ENCODE measurements around the gene ANK3.

Gene ANK3

DNA sequence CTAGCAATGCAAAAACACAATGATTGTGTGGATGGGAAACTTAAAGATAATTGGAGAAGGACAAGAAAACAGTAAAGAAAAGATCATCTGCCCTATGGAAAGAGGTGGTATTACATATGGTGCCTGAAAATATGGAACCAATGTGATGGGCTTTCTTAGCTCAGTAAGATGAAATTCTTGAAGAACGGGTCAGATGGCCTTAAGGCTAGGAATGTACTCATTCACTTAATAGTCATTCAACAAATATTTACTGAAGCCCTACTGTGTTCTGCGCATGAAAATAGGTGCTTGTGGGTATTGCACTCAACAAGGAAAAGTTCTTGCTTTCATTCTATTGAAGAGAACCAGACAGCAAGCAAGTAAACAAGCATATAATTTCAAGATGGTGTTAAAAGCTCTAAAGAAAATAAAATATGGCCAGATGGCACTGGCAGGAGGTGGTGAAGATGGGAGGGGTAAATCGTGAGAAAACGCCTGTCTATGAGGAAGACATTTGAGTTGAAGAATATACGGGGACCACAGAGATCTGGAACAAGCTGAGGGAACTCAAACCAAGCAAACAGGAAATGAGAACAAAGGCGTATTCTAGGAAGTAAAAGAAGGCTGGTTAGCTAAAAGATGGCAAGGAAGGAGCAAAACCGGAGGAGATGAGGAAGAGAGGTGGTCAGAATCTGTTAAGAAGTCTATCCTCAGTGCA, 179.7 kb downstream of the ANK3 start:
- ATAC-seq (replicated peaks) = no peak
- Mint-ChIP-seq H3K27me3 (no peaks in the 10 kb centered on the region), H3K4me1 (ENCODE audit: low read depth in 2 of 2) (peaks cover 11 to 12% of the 10 kb centered on the region in 2 donors), H3K4me3 (no peak overlapping the region), H3K36me3 (ENCODE audit: insufficient read depth) (peaks cover 2% of the 10 kb centered on the region), H3K9me3 (no peaks in the 10 kb centered on the region), H3K27ac (peak overlapping the region in 1 of 2 donors; percentile 17)
- no peak for DNase-seq

DNA sequence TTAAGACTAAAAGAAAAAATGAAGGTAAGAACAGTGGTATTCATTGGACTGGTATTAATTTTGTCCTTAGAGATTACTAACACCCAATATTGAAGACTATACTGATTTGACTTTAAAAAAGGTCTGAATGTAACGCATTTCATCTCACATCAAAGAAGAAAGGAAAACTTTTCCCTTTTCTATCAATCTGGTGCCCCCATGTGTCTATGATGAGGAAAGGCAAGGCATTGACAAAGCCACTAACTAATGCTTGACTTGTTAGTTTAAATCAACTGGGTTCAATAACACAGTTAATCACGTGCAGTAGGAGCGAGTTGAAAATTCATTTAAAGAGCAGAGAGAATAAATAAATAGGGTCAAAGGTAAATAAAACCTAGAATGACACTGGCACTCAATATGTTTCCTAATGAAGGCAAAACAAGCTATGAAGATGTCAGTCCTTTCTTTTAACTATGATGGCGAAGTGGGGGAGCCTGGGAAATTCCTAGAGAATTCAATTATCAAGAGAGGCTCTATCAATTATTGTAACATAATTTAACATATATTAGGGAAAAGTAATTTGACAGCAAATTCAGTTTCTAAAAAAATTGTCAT, 180.9 kb downstream of the ANK3 start:
- Mint-ChIP-seq H3K27me3 (no peaks in the 10 kb centered on the region), H3K36me3 (ENCODE audit: insufficient read depth) (peaks cover 2% of the 10 kb centered on the region), H3K27ac (peak overlapping the region in 1 of 2 donors; percentile 73), H3K9me3 (no peaks in the 10 kb centered on the region), H3K4me3 (no peak overlapping the region), H3K4me1 (ENCODE audit: low read depth in 2 of 2) (peaks cover 11 to 12% of the 10 kb centered on the region in 2 donors)
- DNase-seq (no peak), ATAC-seq (replicated peaks) (no peak)

DNA sequence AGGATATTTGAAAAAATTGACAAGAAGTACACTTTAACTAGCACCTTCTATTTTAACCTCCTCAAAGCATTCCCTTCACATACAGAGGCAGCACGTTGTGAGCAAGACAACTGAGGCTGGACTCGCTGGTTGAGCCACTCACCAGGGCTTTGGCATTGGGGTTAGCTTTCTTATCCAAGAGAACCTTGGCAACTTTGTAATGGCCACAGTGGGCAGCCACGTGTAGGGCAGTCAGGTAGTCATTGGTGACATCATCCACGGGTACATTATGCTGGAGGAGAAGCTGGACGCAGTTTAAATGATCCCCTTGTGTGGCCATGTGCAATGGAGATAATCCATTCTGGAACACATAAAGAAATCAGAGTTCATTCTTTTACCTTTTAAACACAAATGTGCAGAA, 181.8 kb downstream of the ANK3 start:
- Mint-ChIP-seq H3K9me3 (no peaks in the 10 kb centered on the region), H3K4me1 (ENCODE audit: low read depth in 2 of 2) (peaks cover 11 to 12% of the 10 kb centered on the region in 2 donors), H3K36me3 (ENCODE audit: insufficient read depth) (peaks cover 2% of the 10 kb centered on the region), H3K4me3 (no peak overlapping the region), H3K27me3 (no peaks in the 10 kb centered on the region), H3K27ac (no peak overlapping the region)
- DNase-seq = no peak
- ATAC-seq (replicated peaks) = no peak

- ATAC-seq (replicated peaks) (no peak), DNase-seq (no peak)
- H3K27ac Mint-ChIP-seq = no peak overlapping the region
- H3K9me3 Mint-ChIP-seq = no peaks in the 10 kb centered on the region
- H3K36me3 Mint-ChIP-seq (ENCODE audit: insufficient read depth) = peaks cover 6% of the 10 kb centered on the region
- H3K27me3 Mint-ChIP-seq = no peaks in the 10 kb centered on the region
- peaks cover 11 to 12% of the 10 kb centered on the region in 2 donors for H3K4me1 Mint-ChIP-seq (ENCODE audit: low read depth in 2 of 2)
- H3K4me3 Mint-ChIP-seq = no peak overlapping the region
These were observed 182.9 kb downstream of the ANK3 start for GRCh38 chr10:60206735-60207134.

DNA sequence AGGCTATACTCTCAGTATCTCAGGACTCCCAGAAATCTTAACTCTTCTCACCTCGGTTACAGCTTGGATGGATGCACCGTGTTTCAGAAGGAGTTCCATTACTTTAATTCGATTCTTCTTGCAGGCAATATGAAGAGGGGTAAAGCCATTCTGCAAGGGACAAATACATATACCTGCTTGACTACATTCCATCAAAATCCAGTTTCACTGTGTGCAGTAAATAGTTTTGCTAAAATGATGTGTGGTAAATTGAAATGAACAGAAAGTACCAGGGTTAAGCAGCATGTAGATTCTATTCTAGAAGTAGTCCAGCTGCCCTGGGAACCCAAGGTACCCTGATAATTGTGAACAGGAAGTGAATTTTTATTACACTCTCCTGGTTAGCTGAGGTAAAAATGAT, 183.9 kb downstream of the ANK3 start:
- peaks cover 6% of the 10 kb centered on the region in 2 donors for H3K4me1 Mint-ChIP-seq (ENCODE audit: low read depth in 2 of 2)
- peaks cover 9% of the 10 kb centered on the region for H3K36me3 Mint-ChIP-seq (ENCODE audit: insufficient read depth)
- H3K27ac Mint-ChIP-seq = no peak overlapping the region
- no peaks in the 10 kb centered on the region for H3K9me3 Mint-ChIP-seq
- DNase-seq (no peak), ATAC-seq (replicated peaks) (no peak)
- no peaks in the 10 kb centered on the region for H3K27me3 Mint-ChIP-seq
- H3K4me3 Mint-ChIP-seq = no peak overlapping the region

- Mint-ChIP-seq H3K9me3 (no peaks in the 10 kb centered on the region), H3K36me3 (ENCODE audit: insufficient read depth) (peaks cover 9% of the 10 kb centered on the region), H3K4me1 (ENCODE audit: low read depth in 2 of 2) (no peaks in the 10 kb centered on the region), H3K27me3 (no peaks in the 10 kb centered on the region), H3K4me3 (no peak overlapping the region), H3K27ac (no peak overlapping the region)
- no peak for ATAC-seq (replicated peaks)
- no peak for DNase-seq
These were observed 185.6 kb downstream of the ANK3 start for GRCh38 chr10:60203993-60204618.

DNA sequence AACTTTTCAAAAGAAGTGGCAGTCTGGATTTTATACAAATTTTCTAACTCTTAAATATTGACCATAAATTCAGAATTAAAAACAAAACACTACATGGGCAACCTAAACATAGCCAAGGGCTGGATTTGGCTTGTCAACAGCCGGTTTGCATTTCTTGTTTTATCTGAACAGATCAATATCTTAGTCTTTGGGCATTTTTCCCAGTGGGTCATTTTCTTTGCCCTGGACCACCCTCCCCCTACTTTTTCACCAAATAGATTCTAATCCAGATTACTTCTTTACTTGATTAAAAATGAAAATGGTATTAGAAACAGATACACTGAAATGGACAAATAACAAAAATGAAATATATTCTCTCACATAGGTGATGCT, 189.0 kb downstream of the ANK3 start:
- no peak for DNase-seq
- no peak for ATAC-seq (replicated peaks)
- Mint-ChIP-seq H3K27ac (no peak overlapping the region), H3K9me3 (no peaks in the 10 kb centered on the region), H3K4me3 (no peak overlapping the region), H3K36me3 (ENCODE audit: insufficient read depth) (peaks cover 19% of the 10 kb centered on the region), H3K4me1 (ENCODE audit: low read depth in 2 of 2) (no peaks in the 10 kb centered on the region), H3K27me3 (no peaks in the 10 kb centered on the region)

DNA sequence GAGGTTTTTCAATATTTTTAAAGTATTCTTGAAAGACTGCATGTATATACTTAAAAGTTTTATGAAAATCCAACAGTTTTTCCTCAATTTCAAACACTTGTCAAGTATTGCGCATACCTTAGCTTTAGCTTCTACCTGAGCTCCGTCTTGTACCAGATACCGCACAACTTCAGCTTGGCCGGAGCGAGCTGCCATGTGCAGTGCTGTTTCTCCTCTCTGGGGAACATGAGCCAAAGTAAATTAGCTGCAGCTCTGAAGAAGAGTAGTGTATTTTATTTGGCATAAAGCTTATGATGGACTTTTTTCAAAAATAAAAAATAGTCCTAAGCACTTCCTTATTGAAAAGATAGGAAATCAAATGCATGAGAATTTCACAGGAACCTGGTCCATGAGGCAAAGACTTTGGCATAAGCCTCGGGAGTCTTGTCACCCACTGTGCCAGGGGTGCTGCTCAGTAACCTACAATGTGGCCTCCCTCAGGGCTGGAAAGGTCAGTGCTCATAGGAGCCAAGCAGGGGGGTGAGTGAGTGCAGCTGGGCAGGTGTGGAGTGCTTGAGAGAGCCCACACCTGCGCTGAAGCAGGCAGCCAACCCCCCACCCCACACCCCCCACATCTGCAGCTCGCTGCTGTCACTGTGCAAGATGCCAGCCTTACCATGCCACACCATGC, 189.5 kb downstream of the ANK3 start:
- H3K27me3 Mint-ChIP-seq = no peaks in the 10 kb centered on the region
- no peaks in the 10 kb centered on the region for H3K9me3 Mint-ChIP-seq
- H3K4me1 Mint-ChIP-seq (ENCODE audit: low read depth in 2 of 2) = no peaks in the 10 kb centered on the region
- no peak for ATAC-seq (replicated peaks)
- DNase-seq = no peak
- peaks cover 23% of the 10 kb centered on the region for H3K36me3 Mint-ChIP-seq (ENCODE audit: insufficient read depth)
- H3K27ac Mint-ChIP-seq = no peak overlapping the region
- no peak overlapping the region for H3K4me3 Mint-ChIP-seq

- no peaks in the 10 kb centered on the region for H3K27me3 Mint-ChIP-seq
- H3K4me3 Mint-ChIP-seq = no peak overlapping the region
- H3K4me1 Mint-ChIP-seq (ENCODE audit: low read depth in 2 of 2) = no peaks in the 10 kb centered on the region
- ATAC-seq (replicated peaks) (no peak), DNase-seq (no peak)
- H3K9me3 Mint-ChIP-seq = no peaks in the 10 kb centered on the region
- peaks cover 32% of the 10 kb centered on the region for H3K36me3 Mint-ChIP-seq (ENCODE audit: insufficient read depth)
- H3K27ac Mint-ChIP-seq = no peak overlapping the region
These were observed 192.5 kb downstream of the ANK3 start for GRCh38 chr10:60197206-60197605.

DNA sequence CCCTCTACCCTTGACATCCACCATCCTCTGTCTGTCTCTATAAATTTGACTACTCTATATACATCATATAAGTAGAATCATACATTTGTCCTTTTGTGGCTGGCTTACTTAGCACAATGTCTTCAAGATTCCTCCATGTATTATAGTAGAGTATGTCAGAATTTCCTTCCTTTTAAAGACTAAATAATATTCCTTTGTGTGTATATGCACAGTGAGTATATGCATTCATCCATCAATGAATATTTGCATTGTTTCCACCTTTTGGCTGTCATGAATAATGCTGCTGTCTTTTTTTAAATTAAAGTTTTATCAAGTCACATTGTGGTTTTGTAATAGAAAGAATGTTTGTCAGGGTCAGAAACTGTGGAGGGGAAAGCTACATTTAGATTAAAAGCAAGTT, 195.3 kb downstream of the ANK3 start:
- Mint-ChIP-seq H3K27ac (no peak overlapping the region), H3K4me1 (ENCODE audit: low read depth in 2 of 2) (no peaks in the 10 kb centered on the region), H3K27me3 (no peaks in the 10 kb centered on the region), H3K36me3 (ENCODE audit: insufficient read depth) (peaks cover 34% of the 10 kb centered on the region), H3K4me3 (no peak overlapping the region), H3K9me3 (no peaks in the 10 kb centered on the region)
- DNase-seq (no peak), ATAC-seq (replicated peaks) (no peak)

DNA sequence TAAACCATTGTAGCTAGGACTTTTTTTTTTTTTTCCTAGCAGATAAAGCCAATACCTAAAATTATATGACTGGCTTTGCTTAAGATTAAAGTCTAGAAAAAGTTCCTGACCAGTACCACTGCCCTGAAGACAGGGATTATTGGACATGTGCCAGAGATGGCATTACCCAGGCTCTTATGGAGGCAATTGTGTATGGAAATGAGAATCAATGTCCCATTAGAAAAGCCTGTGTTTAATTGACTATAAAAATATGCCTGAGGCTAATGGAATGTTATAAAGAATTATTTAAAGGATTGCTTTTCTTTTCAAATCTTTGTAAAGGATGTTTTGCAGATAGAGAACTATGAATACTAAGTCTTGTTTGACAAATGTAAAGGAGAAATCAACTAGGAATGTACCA, 196.7 kb downstream of the ANK3 start:
- Mint-ChIP-seq H3K4me3 (no peak overlapping the region), H3K4me1 (ENCODE audit: low read depth in 2 of 2) (no peaks in the 10 kb centered on the region), H3K36me3 (ENCODE audit: insufficient read depth) (peaks cover 35% of the 10 kb centered on the region), H3K27ac (no peak overlapping the region), H3K27me3 (no peaks in the 10 kb centered on the region), H3K9me3 (no peaks in the 10 kb centered on the region)
- ATAC-seq (replicated peaks) (no peak), DNase-seq (no peak)

DNA sequence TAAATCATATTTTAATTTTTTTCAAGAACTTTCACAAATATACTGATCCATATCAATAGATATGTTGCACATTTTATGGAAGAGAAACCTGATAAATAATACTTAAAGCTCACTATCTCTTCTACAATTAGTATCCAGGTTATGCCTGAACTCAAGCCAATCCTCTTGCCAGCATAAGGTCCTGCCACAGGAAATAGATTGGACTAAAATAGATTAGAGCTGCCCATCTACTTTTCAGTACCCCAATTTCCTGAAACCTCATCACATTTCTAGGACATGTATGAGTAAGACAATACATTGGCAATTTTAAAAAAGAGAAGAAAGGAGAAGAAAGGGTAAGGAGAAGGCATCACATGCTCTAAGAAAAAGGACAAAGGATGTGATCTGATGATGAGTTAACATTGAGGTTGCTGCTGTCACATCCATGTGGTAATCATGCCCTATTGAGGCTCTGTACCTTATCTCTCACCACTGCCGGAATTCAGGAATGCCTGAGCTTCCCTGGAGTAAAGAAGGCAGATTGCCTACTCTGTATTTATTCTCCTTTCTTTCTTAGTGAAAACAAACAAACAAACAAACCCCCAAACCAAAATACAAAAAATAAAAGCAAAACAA, 199.7 kb downstream of the ANK3 start:
- DNase-seq (no peak), ATAC-seq (replicated peaks) (no peak)
- H3K36me3 Mint-ChIP-seq (ENCODE audit: insufficient read depth) = peaks cover 32% of the 10 kb centered on the region
- no peaks in the 10 kb centered on the region for H3K27me3 Mint-ChIP-seq
- no peak overlapping the region for H3K27ac Mint-ChIP-seq
- no peaks in the 10 kb centered on the region for H3K4me1 Mint-ChIP-seq (ENCODE audit: low read depth in 2 of 2)
- no peak overlapping the region for H3K4me3 Mint-ChIP-seq
- no peaks in the 10 kb centered on the region for H3K9me3 Mint-ChIP-seq

DNA sequence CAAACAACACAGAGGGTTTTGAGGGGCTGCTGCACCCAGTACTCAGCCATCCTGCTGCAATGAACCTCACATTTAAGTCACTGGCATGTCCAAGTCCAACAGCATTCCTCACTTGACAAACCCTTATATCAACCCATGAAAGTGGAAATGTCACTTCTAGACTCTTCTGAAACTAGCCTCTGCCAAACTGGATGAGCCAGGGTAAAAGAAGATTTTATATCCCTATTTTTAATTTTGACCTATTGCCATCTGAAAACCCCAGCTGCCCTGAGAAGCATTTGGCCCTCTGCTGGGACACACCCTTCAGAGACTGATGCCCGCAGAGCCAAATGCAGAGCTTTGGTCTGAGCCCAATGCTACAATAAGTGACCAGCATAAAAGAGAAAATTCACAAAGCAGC, 201.1 kb downstream of the ANK3 start:
- no peak for ATAC-seq (replicated peaks)
- Mint-ChIP-seq H3K4me1 (ENCODE audit: low read depth in 2 of 2) (no peaks in the 10 kb centered on the region), H3K9me3 (no peaks in the 10 kb centered on the region), H3K27me3 (no peaks in the 10 kb centered on the region), H3K27ac (peak overlapping the region in 1 of 2 donors; percentile 5), H3K4me3 (no peak overlapping the region), H3K36me3 (ENCODE audit: insufficient read depth) (peaks cover 30% of the 10 kb centered on the region)
- no peak for DNase-seq

Measured in effector memory CD8-positive, alpha-beta T cell (primary cell).